ENCODE results near the gene GSTM3.
"Not testable (repeated sequence)": the region's sequence is repeated elsewhere in the genome, so short reads cannot be mapped to it uniquely, and the experiment has no call there.

GSTM3 gene

DNA sequence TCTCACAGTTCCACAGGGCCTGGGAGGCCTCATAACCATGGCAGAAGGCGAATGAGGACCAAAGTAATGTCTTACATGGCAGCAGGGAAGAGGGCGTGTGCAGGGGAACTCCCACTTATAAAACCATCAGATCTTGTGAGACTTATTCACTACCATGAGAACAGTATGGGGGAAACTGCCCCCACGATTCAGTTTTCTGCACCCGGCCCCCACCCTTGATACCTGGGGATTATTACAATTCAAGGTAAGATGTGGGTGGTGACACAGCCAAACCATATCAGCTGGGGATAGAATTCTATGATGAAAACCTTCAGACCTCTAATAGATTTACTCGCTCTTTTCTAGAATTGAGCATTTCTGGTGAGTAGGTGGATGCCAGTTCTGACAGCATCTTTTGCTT lies 46.4 kb downstream of the GSTM3 start:
- DNase-seq, result not testable (repeated sequence)

DNA sequence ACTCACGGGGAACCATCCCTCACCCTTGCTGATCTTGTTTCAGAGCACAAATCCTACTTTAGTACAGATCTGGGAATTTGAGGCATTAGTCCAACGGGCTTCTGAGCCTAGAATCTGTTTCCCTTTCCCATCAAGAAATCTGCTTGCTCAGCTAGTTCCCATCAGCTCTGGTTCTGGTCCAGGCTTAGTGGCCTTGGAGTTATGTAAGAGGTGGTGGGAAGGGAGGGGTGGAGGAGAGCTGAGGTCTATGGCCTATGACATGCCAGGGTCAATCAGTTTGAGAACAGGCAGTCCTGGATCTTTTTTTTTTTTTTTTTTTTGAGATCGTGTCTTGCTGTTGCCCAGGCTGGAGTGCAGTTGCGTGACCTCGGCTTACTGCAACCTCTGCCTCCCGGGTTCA lies 49.1 kb downstream of the GSTM3 start:
- no peak for DNase-seq

DNA sequence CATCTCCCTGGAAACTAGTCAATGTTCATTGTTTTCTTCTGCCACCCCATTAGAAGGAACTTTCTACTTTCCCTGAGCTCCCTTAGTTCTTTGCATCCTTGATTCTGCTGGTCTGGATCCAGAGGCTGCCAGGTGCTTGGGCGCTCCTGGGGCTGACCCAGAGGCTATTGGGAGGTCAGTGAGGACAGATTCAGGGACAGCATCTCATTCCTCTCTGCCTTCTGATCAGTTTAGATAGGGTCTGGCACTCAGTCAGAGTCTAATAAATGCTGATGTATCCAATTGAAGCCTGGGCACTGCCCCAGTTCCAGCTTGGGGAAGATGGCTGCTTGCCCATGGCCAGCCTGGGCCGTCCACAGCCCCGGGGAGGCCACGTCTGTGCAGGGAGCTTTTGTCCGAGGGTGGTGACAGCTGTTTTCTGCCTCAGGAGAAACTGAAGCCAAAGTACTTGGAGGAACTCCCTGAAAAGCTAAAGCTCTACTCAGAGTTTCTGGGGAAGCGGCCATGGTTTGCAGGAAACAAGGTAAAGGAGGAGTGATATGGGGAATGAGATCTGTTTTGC lies 50.9 kb downstream of the GSTM3 start:
- no peak for DNase-seq

DNA sequence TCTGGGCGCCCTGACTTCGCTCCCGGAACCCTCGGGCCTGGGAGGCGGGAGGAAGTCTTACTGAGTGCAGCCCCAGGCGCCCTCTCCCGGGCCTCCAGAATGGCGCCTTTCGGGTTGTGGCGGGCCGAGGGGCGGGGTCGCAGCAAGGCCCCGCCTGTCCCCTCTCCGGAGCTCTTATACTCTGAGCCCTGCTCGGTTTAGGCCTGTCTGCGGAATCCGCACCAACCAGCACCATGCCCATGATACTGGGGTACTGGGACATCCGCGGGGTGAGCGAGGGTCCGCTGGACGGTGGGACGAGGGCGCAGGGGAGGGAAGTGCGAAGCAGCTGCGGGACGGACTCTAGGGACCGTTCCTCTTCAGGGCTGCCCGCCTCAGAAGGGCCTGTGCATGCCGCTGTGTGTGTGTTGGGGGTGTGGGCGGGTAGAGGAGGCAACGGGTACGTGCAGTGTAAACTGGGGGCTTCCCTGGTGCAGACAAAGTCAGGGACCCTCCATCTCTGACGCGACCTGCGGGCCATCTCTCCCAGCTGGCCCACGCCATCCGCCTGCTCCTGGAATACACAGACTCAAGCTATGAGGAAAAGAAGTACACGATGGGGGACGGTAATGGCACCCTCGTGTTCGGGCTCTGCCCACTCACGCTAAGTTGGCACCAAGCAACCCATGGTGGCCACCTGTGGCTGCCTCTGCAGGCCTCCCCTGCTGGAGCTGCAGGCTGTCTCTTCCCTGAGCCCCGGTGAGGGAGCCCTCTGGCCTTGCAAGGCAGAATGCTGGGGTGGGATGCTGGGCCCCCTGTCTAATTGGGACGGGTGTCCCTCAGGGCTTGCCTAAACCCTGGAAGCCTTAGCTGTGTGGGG lies 53.0 kb downstream of the GSTM3 start, which contains the start of gene GSTM1:
TSS of gene GSTM1 (plus strand) at position 177 of the 859 bp plus-strand sequence. CDS start at position 234, 57 bp downstream.
- DNase-seq, result no peak

DNA sequence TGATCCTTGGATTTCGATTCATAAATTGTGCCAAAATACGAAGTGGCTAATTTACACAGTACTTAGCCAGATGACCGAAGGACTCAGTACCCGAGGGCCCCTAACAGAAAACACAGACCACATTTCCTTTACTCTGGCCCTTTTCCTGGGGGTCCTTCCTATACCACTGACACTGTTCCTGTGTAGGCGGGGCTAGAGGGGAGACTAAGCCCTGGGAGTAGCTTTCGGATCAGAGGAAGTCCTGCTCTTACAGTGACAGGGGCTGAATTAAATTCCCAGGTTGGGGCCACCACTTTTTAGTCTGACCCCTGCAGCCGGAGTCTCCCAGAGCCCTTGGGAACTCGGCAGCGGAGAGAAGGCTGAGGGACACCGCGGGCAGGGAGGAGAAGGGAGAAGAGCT lies 53.7 kb downstream of the GSTM3 start:
- not testable (repeated sequence) for DNase-seq

DNA sequence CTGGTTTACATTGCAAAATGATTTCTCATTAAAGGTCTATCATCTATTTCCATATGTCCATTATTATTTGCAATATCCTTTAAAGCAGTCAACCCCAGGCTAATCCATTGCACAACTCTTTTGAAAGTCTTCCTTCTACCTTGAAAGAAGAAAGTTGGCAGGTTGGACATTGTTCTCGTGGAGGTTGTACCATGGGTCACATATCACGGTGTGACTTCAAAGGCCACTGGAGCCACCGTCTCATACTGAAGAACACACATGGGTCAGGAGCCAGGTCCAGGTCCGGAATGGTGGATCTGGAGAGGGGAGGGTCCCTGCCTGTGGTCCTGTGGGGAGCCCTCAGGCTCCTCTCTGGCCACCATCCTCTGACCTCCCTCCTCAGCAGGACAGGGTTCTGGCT lies 54.9 kb downstream of the GSTM3 start:
- DNase-seq, result not testable (repeated sequence)

DNA sequence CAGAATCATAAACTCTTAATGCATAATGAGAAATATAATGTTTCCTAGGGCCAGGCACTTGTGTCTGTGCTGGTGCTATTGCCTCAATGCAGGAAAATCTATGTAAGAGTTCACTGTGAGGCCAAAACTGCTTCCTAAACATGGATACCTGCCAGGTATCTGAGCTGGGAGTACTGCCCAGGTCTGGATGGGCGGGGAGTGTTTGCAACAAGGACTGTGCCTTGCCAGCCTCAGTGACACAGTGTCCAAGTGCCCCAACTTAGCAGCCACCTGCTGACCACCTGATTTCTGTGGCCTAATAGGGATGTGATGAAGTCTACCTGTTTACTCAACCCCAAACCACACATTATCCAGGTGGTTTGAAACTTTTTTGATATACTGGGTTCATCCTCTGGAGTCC lies 55.4 kb downstream of the GSTM3 start:
- not testable (repeated sequence) for DNase-seq

DNA sequence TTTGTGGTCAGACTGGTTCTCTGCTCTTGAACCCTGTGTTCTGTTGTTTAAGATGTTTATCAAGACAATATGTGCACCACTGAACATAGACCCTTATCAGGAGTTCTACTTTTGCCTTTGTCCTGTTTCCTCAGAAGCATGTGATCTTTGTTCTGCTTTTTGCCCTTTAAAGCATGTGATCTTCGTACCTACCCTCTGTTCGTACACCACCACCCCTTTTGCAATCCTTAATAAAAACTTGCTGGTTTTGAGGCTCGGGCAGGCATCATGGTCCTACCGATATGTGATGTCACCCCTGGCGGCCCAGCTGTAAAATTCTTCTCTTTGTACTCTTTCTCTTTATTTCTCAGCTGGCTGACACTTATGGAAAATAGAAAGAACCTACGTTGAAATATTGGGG lies 56.1 kb downstream of the GSTM3 start:
- DNase-seq, result not testable (repeated sequence)
